PC-3 (cell line): ENCODE measurements around the gene LNX1. TPM values are rescaled to one million over a fixed set of nuclear protein-coding genes. Genes with fewer than 3 reads are reported as not detected.

Source experiments
- ATAC-seq: fragments of 200-7000 bp; cut with Tn5 transposase; 2 replicates; pipeline ENCODE4 v1.9.1; 2020; ENCODE audit warnings: mild to moderate bottlenecking, moderate library complexity
- BruUV-seq: library from RNA; stranded (reverse); fragments of 400-500 nt; replicated peaks from 2 replicates; lab custom pipeline; 2021; lab: Mats Ljungman, UMichigan
- CTCF ChIA-PET: fragments of 300-600 bp; sonication (Branson Sonifier 250); formaldehyde crosslinking; loops from one replicate; lab custom pipeline; 2022; ENCODE audit warnings: antibody characterized with exemption; lab: Charles Lee
- POLR2A ChIA-PET: fragments of 300-600 bp; sonication (Branson Sonifier 250); formaldehyde crosslinking; loops from one replicate; lab custom pipeline; 2022; ENCODE audit warnings: antibody characterized with exemption; ENCODE audit not compliant: unreplicated experiment; lab: Charles Lee
- DNase-seq: peaks from one replicate; pipeline ENCODE4 v3.0.0-alpha.2; 2015
- H2AFZ ChIP-seq: fragments of 300-600 bp; sonication (generic); 2 replicates; pipeline ENCODE4 v1.6.0; 2016; ENCODE audit warnings: antibody characterized with exemption, low read length
- H3F3A ChIP-seq: fragments of 300-600 bp; sonication (generic); one replicate; pipeline ENCODE4 v1.6.0; 2017; ENCODE audit warnings: antibody characterized with exemption, low read length, control low read depth, mild to moderate bottlenecking; ENCODE audit not compliant: unreplicated experiment
- H3K27ac ChIP-seq: fragments of 300-600 bp; sonication (generic); 2 replicates; pipeline ENCODE4 v1.5.1; 2016; ENCODE audit warnings: mild to moderate bottlenecking, low read length
- H3K27me3 ChIP-seq: fragments of 300-600 bp; sonication (generic); 2 replicates; pipeline ENCODE4 v1.6.1; 2016; ENCODE audit warnings: low read length, mixed read lengths
- H3K36me3 ChIP-seq: fragments of 300-600 bp; sonication (generic); 2 replicates; pipeline ENCODE4 v1.6.1; 2016; ENCODE audit warnings: low read depth, mixed run types, low read length, mixed read lengths
- H3K4me1 ChIP-seq: fragments of 300-600 bp; sonication (generic); 2 replicates; pipeline ENCODE4 v1.5.1; 2016; ENCODE audit warnings: low read length; ENCODE audit not compliant: insufficient read depth
- H3K4me2 ChIP-seq: fragments of 300-600 bp; sonication (generic); 2 replicates; pipeline ENCODE4 v1.6.0; 2016; ENCODE audit warnings: low read length
- H3K4me3 ChIP-seq: fragments of 300-600 bp; sonication (generic); 2 replicates; pipeline ENCODE4 v1.5.1; 2016; ENCODE audit warnings: mild to moderate bottlenecking, low read length, mixed read lengths
- H3K79me2 ChIP-seq: fragments of 300-600 bp; sonication (generic); 2 replicates; pipeline ENCODE4 v1.6.1; 2017; ENCODE audit warnings: low read length, mixed read lengths
- H3K9ac ChIP-seq: fragments of 300-600 bp; sonication (generic); 2 replicates; pipeline ENCODE4 v1.6.0; 2016; ENCODE audit warnings: mild to moderate bottlenecking, low read length
- H3K9me2 ChIP-seq: fragments of 300-600 bp; sonication (generic); replicated peaks from 2 replicates; pipeline ENCODE4 v1.6.1; 2016; ENCODE audit warnings: mixed run types, low read length, mixed read lengths
- H3K9me3 ChIP-seq: fragments of 300-600 bp; sonication (generic); 2 replicates; pipeline ENCODE4 v1.6.1; 2016; ENCODE audit warnings: low read length, mixed read lengths
- H4K20me1 ChIP-seq: fragments of 300-600 bp; sonication (generic); 2 replicates; pipeline ENCODE4 v1.6.1; 2016; ENCODE audit warnings: low read length, mixed read lengths
- EZH2 ChIP-seq: fragments of 300-600 bp; sonication (generic); IDR thresholded peaks from one replicate; pipeline ENCODE4 v1.6.1; 2017; ENCODE audit warnings: antibody characterized with exemption, mild to moderate bottlenecking, low read length; ENCODE audit not compliant: unreplicated experiment
- EZH2phosphoT487 ChIP-seq: fragments of 300-600 bp; sonication (generic); IDR thresholded peaks from 2 replicates; pipeline ENCODE4 v1.6.1; 2018; ENCODE audit warnings: mild to moderate bottlenecking, antibody characterized with exemption, low read length, borderline replicate concordance
- intact Hi-C: fragments of 100-400 bp; cut with micrococcal nuclease; formaldehyde crosslinking; loops from 2 replicates; pipeline ENCODE4 v1.9.0; 2023
- total RNA-seq: library from RNA; depleted of rRNA; stranded (reverse); fragments of >200 nt; gene quantifications from 2 replicates; pipeline ENCODE4 v1.2.3, GENCODE V29; 2014
- TF ChIP-seq, protein P1 (sequence below): fragments of 300-600 bp; sonication (generic); conservative IDR thresholded peaks from 2 replicates; pipeline ENCODE4 v1.5.1; 2017; ENCODE audit warnings: antibody characterized with exemption, low read depth, mild to moderate bottlenecking, low read length

LNX1 gene
- total RNA-seq, 1 experiment from 2014 or later = 2.8 TPM

DNA sequence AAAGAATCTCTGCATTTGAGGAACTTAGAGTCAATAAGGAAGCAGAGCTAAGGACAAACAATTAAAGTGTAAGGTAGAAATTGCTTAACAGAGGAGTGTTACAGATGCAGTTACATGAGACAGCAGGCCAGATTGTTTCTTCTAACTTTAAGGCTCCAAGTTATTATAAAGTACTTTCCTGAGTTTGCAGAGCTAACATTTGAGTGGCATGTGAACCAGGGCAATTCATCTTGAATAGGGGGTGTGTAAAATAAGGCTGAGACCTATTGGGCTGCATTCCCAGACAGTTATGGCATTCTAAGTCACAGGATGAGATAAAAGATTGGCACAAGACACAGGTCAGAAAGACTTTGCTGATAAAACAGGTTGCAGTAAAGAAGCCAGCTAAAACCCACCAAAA is 7.6 kb upstream of the LNX1 start:
- Histone ChIP-seq H3F3A (no peaks in the 10 kb centered on the region), H3K4me1 (peaks cover 4% of the 10 kb centered on the region; the same call in 1 of the 2 replicates), H3K9me2 (no peaks in the 10 kb centered on the region), H3K27me3 (no peaks in the 10 kb centered on the region), H3K27ac (no peak overlapping the region), H3K36me3 (no peaks in the 10 kb centered on the region), H3K9ac (no peak overlapping the region), H3K79me2 (no peaks in the 10 kb centered on the region), H2AFZ (no peak overlapping the region), H3K4me3 (no peak overlapping the region), H4K20me1 (no peaks in the 10 kb centered on the region), H3K4me2 (no peak overlapping the region), H3K9me3 (no peaks in the 10 kb centered on the region)
- TF ChIP-seq EZH2 = no peak
- TF ChIP-seq EZH2phosphoT487 = no peak
- TF ChIP-seq, protein P1, sequence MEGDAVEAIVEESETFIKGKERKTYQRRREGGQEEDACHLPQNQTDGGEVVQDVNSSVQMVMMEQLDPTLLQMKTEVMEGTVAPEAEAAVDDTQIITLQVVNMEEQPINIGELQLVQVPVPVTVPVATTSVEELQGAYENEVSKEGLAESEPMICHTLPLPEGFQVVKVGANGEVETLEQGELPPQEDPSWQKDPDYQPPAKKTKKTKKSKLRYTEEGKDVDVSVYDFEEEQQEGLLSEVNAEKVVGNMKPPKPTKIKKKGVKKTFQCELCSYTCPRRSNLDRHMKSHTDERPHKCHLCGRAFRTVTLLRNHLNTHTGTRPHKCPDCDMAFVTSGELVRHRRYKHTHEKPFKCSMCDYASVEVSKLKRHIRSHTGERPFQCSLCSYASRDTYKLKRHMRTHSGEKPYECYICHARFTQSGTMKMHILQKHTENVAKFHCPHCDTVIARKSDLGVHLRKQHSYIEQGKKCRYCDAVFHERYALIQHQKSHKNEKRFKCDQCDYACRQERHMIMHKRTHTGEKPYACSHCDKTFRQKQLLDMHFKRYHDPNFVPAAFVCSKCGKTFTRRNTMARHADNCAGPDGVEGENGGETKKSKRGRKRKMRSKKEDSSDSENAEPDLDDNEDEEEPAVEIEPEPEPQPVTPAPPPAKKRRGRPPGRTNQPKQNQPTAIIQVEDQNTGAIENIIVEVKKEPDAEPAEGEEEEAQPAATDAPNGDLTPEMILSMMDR = no peak
- no peak for DNase-seq
- BruUV-seq = no TSS peak
- POLR2A ChIA-PET = no interaction called here
- CTCF ChIA-PET = interaction anchor here (0.7 kb wide), 1 partner anchor 635 kb away, joined by 3 read pairs; no protein-coding TSS in a partner anchor
- ATAC-seq = peak; percentile 33
- intact Hi-C loops = no loop called here

DNA sequence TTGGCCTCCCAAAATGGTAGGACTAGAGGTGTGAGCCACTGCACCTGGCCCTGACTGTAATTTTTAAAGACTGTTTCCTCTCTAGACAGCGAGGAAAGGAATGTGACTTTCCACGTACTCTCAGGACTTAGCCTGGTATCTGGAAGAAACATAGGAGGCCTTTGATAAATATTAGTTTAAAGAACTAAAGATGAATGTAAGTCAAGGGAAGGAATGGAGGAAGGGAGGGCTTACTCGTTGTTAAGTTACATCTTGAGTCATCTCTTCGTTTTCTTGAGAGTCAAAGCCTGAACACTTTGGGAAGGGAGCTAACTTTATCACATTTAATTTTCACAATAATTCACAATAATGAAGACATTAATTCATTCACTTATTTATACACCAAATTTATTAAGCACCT is 7.2 kb upstream of the LNX1 start:
- no peaks in the 10 kb centered on the region for H3K27me3 ChIP-seq
- intact Hi-C loops = no loop called here
- no peak overlapping the region for H2AFZ ChIP-seq
- ChIA-PET POLR2A (no interaction called here), CTCF (interaction anchor here (0.7 kb wide), 1 partner anchor 635 kb away, joined by 3 read pairs; no protein-coding TSS in a partner anchor)
- H3K79me2 ChIP-seq = no peaks in the 10 kb centered on the region
- no peaks in the 10 kb centered on the region for H3F3A ChIP-seq
- no peak overlapping the region for H3K9ac ChIP-seq
- no peak overlapping the region for H3K4me3 ChIP-seq
- ATAC-seq (no peak), DNase-seq (no peak)
- peaks cover 4% of the 10 kb centered on the region; the same call in 1 of the 2 replicates for H3K4me1 ChIP-seq
- no peaks in the 10 kb centered on the region for H4K20me1 ChIP-seq
- H3K36me3 ChIP-seq = no peaks in the 10 kb centered on the region
- no peaks in the 10 kb centered on the region for H3K9me3 ChIP-seq
- BruUV-seq = no TSS peak
- H3K27ac ChIP-seq = no peak overlapping the region
- H3K4me2 ChIP-seq = no peak overlapping the region
- TF ChIP-seq, protein P1 = no peak
- TF ChIP-seq EZH2 (no peak), EZH2phosphoT487 (no peak)
- no peaks in the 10 kb centered on the region for H3K9me2 ChIP-seq

DNA sequence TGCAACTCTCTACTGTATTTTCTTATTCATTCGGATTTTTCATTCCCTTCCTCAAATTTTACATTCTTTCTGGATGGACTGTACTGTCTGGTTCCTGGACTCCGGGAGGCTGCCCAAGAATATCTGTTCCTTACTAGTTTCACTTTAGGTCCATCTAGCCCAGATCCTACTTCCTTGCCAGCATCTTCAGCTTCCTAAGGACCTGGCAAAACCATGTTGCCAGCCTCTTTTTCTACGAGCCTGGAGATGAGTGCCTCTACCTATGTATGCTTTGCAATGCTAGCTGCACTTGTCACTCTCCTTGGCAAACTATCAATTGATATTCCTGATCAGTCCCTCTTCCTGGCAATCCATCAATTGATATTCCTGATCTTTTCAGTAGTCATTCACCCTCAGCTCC is 5.6 kb upstream of the LNX1 start:
- intact Hi-C loops = no loop called here
- ATAC-seq (no peak), DNase-seq (no peak)
- H3K9me2 ChIP-seq = no peaks in the 10 kb centered on the region
- H3K36me3 ChIP-seq = no peaks in the 10 kb centered on the region
- BruUV-seq = no TSS peak
- no peaks in the 10 kb centered on the region for H3F3A ChIP-seq
- ChIA-PET CTCF (no interaction called here), POLR2A (no interaction called here)
- H4K20me1 ChIP-seq = no peaks in the 10 kb centered on the region
- peaks cover 12% of the 10 kb centered on the region for H3K4me1 ChIP-seq
- H3K9ac ChIP-seq = no peak overlapping the region
- no peaks in the 10 kb centered on the region for H3K79me2 ChIP-seq
- H2AFZ ChIP-seq = no peak overlapping the region
- H3K4me3 ChIP-seq = no peak overlapping the region
- H3K27me3 ChIP-seq = no peaks in the 10 kb centered on the region
- no peak overlapping the region for H3K4me2 ChIP-seq
- H3K9me3 ChIP-seq = no peaks in the 10 kb centered on the region
- TF ChIP-seq, protein P1 = no peak
- TF ChIP-seq EZH2phosphoT487 = no peak
- TF ChIP-seq EZH2 = no peak
- H3K27ac ChIP-seq = no peak overlapping the region
